AG10803 (cell line): ENCODE measurements around the gene EPX.

Experiments used
- DNase-seq: peaks from one replicate; pipeline ENCODE4 v3.0.0; 2010; ENCODE audit warnings: low read depth
- H3K4me3 ChIP-seq: 2 replicates; pipeline ENCODE4 v1.5.1; 2011; ENCODE audit warnings: mild to moderate bottlenecking, low read length, control low read depth
- TF ChIP-seq, protein P1 (sequence below): conservative IDR thresholded peaks from 2 replicates; pipeline ENCODE4 v1.5.1; 2011; ENCODE audit warnings: mild to moderate bottlenecking, low read length, control low read depth, inconsistent platforms

EPX gene

DNA sequence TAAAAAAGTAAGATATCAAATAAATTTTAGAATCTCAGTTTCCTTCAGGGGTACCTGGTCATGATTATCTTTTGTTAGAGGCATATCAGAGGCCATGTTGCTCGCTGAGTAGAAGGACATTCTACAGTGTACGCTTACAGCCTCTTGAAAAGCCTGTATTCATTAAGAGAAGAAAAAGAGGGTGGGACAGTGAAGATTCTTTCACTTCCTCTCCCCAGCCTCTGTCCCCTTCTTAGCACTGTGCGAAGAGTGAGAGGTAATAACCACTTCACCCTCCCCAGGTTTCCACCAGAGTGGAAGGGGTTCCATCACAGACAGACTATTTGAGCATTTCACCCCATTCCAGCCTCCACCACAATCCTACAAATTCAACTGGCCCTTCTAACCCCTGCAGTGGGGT lies 41.0 kb downstream of the EPX start:
- DNase-seq: no peak
- TF ChIP-seq, protein P1, sequence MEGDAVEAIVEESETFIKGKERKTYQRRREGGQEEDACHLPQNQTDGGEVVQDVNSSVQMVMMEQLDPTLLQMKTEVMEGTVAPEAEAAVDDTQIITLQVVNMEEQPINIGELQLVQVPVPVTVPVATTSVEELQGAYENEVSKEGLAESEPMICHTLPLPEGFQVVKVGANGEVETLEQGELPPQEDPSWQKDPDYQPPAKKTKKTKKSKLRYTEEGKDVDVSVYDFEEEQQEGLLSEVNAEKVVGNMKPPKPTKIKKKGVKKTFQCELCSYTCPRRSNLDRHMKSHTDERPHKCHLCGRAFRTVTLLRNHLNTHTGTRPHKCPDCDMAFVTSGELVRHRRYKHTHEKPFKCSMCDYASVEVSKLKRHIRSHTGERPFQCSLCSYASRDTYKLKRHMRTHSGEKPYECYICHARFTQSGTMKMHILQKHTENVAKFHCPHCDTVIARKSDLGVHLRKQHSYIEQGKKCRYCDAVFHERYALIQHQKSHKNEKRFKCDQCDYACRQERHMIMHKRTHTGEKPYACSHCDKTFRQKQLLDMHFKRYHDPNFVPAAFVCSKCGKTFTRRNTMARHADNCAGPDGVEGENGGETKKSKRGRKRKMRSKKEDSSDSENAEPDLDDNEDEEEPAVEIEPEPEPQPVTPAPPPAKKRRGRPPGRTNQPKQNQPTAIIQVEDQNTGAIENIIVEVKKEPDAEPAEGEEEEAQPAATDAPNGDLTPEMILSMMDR: no peak
- no peak overlapping the region for H3K4me3 ChIP-seq

DNA sequence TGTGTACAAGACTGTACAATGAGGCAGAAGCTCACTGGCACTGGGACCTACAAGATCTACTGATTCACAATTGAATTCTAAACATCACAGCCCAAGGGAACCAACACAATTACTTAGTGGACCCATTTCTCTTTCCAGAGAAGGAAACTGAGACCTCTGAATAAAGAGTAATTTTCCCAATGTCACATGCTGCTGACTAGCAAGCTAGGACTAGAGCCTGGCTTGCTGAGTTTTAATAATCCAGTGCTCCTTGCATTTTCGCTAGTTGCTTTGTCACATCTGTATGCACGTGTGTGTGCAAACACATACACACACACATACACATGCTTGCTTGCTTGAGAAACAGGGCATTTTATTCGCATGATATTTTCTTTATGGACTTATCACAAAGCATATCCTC lies 42.0 kb downstream of the EPX start:
- no peak for DNase-seq
- no peak overlapping the region for H3K4me3 ChIP-seq
- TF ChIP-seq, protein P1: no peak

DNA sequence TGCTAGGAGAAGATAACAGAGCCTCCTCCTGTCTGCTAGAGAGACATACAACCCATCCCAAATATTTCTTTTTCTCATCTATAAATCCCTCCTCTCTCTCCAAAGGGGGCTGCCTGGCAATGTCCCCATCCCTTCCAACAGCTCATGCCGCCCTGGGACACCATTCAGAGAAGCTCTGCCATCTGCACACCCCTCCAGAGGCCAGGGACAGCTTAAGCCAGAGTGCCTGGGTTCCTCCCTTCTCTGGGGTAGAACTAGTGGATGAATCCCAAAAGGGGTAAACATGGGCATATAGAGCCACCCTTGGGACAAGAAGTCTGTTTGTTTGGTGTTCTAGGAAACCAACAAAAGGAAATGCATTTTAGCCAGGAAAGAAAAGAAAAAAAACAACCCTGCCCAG lies 43.3 kb downstream of the EPX start:
- TF ChIP-seq, protein P1: no peak
- H3K4me3 ChIP-seq: no peak overlapping the region
- DNase-seq: no peak

DNA sequence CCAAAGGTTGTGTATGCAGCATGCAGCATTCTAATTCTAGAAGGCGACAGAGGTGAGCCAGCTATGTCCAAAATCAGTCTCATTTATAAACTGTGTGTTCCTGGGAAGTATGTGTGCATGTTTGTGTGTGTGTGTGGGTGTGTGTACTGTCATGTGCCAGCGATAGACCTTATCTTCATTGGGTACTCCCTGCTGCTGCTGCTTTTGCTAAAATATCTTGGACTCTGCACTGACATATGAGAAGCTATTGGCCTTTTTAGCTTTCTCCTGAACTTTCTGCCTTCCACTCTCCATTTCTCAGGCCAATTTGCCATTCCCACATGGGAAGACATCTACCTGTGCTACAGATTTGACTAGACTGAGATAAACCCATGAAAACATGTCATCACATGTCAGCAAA lies 43.9 kb downstream of the EPX start:
- TF ChIP-seq, protein P1: no peak
- no peak for DNase-seq
- H3K4me3 ChIP-seq: no peak overlapping the region

DNA sequence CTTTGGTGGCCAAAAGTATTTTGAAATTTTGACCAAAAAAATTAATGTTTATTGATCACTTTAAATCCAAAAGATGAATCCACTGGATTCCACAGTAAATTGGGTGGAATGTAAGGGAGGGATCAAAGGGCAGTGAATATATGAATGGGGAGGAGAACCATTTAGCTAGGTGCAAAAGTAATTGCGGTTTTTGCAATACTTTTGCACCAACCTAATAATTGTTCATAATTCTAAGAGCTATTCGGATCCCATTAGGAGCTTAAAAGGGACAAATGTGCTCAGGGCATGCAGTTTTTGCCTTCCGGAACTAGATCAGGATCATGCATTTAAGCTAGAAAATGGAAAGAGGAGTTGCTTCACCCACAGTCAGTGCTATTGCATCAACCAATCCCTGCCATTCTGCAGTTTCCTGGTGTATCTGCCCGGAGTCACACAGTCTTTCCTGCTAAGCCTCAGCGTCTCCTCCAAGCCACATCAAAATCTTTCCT lies 45.7 kb downstream of the EPX start, which contains the start of gene LPO:
Gene LPO (plus strand): TSS at position 438 of the 488 bp plus-strand sequence. CDS start 4,396 bp downstream, outside the sequence.
- H3K4me3 ChIP-seq: no peak within 1 kb of the TSS
- no peak for DNase-seq
- TF ChIP-seq, protein P1: no peak

DNA sequence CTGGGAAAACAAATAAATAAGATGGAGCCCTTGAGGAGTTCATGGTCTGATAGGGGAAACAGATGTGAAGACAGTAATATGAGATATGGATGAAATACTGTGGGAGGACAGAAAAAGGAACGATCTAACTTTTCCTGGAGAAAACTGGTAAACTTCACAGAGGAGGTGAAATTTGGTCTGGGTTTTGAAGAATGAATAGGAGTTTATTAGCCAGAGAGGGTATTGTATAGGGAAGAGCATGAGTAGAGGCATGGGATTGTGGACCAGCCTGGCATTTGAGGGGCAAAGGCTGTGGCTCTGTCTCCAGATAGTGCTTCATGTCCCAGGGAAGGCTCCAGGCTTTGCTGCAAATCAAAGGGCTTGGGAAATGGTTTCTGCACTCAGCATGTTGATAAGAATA lies 47.5 kb downstream of the EPX start:
- no peak overlapping the region for H3K4me3 ChIP-seq
- TF ChIP-seq, protein P1: no peak
- no peak for DNase-seq

DNA sequence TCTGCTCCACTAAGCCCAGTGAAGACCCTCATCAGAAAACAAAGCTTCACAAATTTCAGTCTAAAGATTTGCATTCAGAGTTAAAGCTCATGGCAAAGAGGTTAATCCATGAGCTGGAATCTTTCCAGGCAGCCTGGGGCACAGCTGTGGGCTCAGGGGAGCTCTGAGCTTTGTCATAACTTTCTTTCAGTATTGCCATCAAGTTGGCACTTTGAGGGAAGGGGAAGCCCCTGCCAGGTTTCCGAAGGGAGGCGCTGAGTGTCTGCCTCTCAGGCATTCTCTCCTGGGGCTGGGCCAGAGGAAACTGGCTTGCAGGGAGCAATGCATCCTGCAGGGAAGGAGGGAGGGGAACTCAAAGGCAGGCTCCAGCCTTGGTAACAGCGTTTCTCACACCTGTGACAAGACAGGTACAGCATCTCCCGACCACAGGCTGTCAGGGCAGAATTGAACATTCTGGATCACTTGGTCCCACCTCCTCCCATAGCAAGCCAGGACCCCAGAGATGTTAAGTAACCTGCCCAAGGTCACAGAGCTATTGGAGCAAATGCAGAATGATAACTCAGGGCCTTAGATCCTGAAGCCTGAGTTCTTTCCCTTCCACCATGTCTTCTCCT lies 49.8 kb downstream of the EPX start:
- TF ChIP-seq, protein P1: no peak
- H3K4me3 ChIP-seq: no peak overlapping the region

More for the DNA sequence above, 49.8 kb downstream of the EPX start:
- DNase-seq: no peak
